ENCODE data around the gene PCBP2. TPM values are rescaled to one million over a fixed set of nuclear protein-coding genes. Genes with fewer than 3 reads are reported as not detected.
A peak's percentile ranks its signal among the peaks of the same experiment; 100 is the strongest.

The PCBP2 gene
- total RNA-seq, 1 experiment from 2014 or later: 856 TPM

DNA sequence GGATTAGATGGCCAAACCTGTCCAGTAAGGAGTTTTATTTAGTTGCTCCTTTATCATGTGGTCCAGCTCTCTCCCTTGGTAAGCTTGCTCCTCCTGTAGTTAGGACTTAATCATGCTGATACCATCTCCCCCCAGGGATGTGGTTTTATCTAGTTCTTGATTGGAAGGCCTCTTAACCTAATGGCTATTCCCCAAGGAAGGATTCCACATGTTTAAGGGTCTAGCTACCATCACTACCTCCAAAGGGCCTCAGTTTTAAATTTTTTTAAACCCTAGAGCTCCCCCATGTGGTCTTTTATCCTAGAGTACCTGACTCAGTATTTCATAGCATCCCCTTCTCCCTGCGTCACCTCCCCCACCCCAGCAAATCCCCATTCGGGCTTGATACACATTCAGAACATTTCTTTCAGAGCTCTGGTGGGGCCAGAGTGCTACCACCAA is 24.9 kb downstream of the PCBP2 start:
- intact Hi-C loops (cut with micrococcal nuclease): no loop called here
- H3K79me2 ChIP-seq (ENCODE audit: insufficient read depth, low read length): peaks cover 87% of the 10 kb centered on the region
- POLR2A ChIA-PET: interaction anchor here (0.6 to 1.1 kb wide), 3 partner anchors 12 to 124 kb away, joined by 3 to 4 read pairs (median 4); partner anchors contain the start of gene TARBP2
- no peak for DNase-seq (ENCODE audit: low read depth, low spot score)
- no peak overlapping the region for H3K4me3 ChIP-seq (replicated peaks in 1 of 2; ENCODE audit: low read depth in 1 of 2, low read length in 2 of 2)
- no TSS peak for BruUV-seq (replicated peaks)
- CTCF ChIA-PET: interaction anchor here (0.8 to 2.6 kb wide), 8 partner anchors 18 to 155 kb away, joined by 3 to 19 read pairs (median 4); partner anchors contain the start of genes AAAS and TARBP2
- RAD21 ChIA-PET (ENCODE audit: low non-redundant PET in 1 of 2, low total read pairs in 2 of 2, uncharacterized antibody in 2 of 2, unreplicated experiment in 2 of 2): interaction anchor here in 1 of 2 experiments (0.6 to 1.3 kb wide), 2 partner anchors 32 to 46 kb away, joined by 4 to 5 read pairs; no protein-coding TSS in a partner anchor
- 0 out of 2 replicates have a peak overlapping the region, but pooled peaks have one; percentile 5 for H3K27ac ChIP-seq (ENCODE audit: low read depth, low read length)
- no peaks in the 10 kb centered on the region for H3K9me3 ChIP-seq (ENCODE audit: control insufficient read depth in 1 of 2, insufficient read depth in 1 of 2, low read depth in 1 of 2, low read length in 2 of 2)
- no peaks in the 10 kb centered on the region for H3K27me3 ChIP-seq (ENCODE audit: insufficient read depth, low read length)
- H4K20me1 ChIP-seq (ENCODE audit: insufficient read depth): peaks cover 66% of the 10 kb centered on the region
- no peaks in the 10 kb centered on the region for H3K9me2 ChIP-seq (ENCODE audit: insufficient read depth)
- H3K36me3 ChIP-seq (ENCODE audit: control insufficient read depth in 1 of 2, insufficient read depth in 2 of 2, low read length in 2 of 2): peaks cover 82 to 90% of the 10 kb centered on the region in 2 experiments
- H3K9ac ChIP-seq (ENCODE audit: low read length): no peak overlapping the region
- H3K4me2 ChIP-seq (ENCODE audit: low read length): no peak overlapping the region
- TF ChIP-seq, protein P1, sequence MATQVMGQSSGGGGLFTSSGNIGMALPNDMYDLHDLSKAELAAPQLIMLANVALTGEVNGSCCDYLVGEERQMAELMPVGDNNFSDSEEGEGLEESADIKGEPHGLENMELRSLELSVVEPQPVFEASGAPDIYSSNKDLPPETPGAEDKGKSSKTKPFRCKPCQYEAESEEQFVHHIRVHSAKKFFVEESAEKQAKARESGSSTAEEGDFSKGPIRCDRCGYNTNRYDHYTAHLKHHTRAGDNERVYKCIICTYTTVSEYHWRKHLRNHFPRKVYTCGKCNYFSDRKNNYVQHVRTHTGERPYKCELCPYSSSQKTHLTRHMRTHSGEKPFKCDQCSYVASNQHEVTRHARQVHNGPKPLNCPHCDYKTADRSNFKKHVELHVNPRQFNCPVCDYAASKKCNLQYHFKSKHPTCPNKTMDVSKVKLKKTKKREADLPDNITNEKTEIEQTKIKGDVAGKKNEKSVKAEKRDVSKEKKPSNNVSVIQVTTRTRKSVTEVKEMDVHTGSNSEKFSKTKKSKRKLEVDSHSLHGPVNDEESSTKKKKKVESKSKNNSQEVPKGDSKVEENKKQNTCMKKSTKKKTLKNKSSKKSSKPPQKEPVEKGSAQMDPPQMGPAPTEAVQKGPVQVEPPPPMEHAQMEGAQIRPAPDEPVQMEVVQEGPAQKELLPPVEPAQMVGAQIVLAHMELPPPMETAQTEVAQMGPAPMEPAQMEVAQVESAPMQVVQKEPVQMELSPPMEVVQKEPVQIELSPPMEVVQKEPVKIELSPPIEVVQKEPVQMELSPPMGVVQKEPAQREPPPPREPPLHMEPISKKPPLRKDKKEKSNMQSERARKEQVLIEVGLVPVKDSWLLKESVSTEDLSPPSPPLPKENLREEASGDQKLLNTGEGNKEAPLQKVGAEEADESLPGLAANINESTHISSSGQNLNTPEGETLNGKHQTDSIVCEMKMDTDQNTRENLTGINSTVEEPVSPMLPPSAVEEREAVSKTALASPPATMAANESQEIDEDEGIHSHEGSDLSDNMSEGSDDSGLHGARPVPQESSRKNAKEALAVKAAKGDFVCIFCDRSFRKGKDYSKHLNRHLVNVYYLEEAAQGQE (IDR thresholded peaks at IDR 0.05; ENCODE audit: low read depth): no peak
- TF ChIP-seq RAD21 (IDR thresholded peaks at IDR 0.05; ENCODE audit: low read depth): 0 out of 2 replicates have a peak, but pooled peaks have one; percentile 28
- TF ChIP-seq POLR2AphosphoS5 (IDR thresholded peaks at IDR 0.05; ENCODE audit: low read depth, low read length): no peak
- TF ChIP-seq ELF1 (IDR thresholded peaks at IDR 0.05; ENCODE audit: borderline replicate concordance, low read depth): no peak
- no peak for TF ChIP-seq ZNF274 (IDR thresholded peaks at IDR 0.05; ENCODE audit: low read depth, low read length)
- no peak for TF ChIP-seq SRF (IDR thresholded peaks at IDR 0.05; ENCODE audit: low read depth)
- no peak for TF ChIP-seq EZH2 (IDR thresholded peaks at IDR 0.05)
- TF ChIP-seq POLR2A (IDR thresholded peaks at IDR 0.05; ENCODE audit: borderline replicate concordance, extremely low read depth, insufficient read depth, insufficient read length): no peak
- TF ChIP-seq EZH2phosphoT487 (IDR thresholded peaks at IDR 0.05; ENCODE audit: borderline replicate concordance): no peak
- TF ChIP-seq, protein P2, sequence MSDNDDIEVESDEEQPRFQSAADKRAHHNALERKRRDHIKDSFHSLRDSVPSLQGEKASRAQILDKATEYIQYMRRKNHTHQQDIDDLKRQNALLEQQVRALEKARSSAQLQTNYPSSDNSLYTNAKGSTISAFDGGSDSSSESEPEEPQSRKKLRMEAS (IDR thresholded peaks at IDR 0.05): no peak
- TF ChIP-seq TCF7L2 (IDR thresholded peaks at IDR 0.05; ENCODE audit: borderline replicate concordance, extremely low read depth, insufficient read depth, insufficient read length): no peak
- TF ChIP-seq, protein P3, sequence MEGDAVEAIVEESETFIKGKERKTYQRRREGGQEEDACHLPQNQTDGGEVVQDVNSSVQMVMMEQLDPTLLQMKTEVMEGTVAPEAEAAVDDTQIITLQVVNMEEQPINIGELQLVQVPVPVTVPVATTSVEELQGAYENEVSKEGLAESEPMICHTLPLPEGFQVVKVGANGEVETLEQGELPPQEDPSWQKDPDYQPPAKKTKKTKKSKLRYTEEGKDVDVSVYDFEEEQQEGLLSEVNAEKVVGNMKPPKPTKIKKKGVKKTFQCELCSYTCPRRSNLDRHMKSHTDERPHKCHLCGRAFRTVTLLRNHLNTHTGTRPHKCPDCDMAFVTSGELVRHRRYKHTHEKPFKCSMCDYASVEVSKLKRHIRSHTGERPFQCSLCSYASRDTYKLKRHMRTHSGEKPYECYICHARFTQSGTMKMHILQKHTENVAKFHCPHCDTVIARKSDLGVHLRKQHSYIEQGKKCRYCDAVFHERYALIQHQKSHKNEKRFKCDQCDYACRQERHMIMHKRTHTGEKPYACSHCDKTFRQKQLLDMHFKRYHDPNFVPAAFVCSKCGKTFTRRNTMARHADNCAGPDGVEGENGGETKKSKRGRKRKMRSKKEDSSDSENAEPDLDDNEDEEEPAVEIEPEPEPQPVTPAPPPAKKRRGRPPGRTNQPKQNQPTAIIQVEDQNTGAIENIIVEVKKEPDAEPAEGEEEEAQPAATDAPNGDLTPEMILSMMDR (IDR thresholded peaks at IDR 0.05 in 2 of 3, conservative IDR thresholded peaks at IDR 0.05 in 1 of 3; ENCODE audit: borderline replicate concordance in 1 of 3, insufficient read depth in 1 of 3, low read depth in 2 of 3, low read length in 2 of 3): peak; percentile 25 to 53 (median 39); a peak in 5 of 6 replicates
- no peak for TF ChIP-seq YY1 (IDR thresholded peaks at IDR 0.05; ENCODE audit: extremely low read depth, insufficient replicate concordance, low read depth, low read length)
- H3K4me1 ChIP-seq (ENCODE audit: control insufficient read depth in 1 of 2, insufficient read depth in 2 of 2, low read length in 2 of 2): peaks cover 0 to 32% of the 10 kb centered on the region in 2 experiments; a peak in 2 of 4 replicates
- peak; percentile 67 for ATAC-seq
- no peak overlapping the region for H2AFZ ChIP-seq (ENCODE audit: low read depth, low read length, poor library complexity, severe bottlenecking)
